Measurements from ENCODE around the gene NLRP6.
A peak's percentile ranks its signal among the peaks of the same experiment; 100 is the strongest.
"Not testable (repeated sequence)": the region's sequence is repeated elsewhere in the genome, so short reads cannot be mapped to it uniquely, and the experiment has no call there.

The NLRP6 gene

DNA sequence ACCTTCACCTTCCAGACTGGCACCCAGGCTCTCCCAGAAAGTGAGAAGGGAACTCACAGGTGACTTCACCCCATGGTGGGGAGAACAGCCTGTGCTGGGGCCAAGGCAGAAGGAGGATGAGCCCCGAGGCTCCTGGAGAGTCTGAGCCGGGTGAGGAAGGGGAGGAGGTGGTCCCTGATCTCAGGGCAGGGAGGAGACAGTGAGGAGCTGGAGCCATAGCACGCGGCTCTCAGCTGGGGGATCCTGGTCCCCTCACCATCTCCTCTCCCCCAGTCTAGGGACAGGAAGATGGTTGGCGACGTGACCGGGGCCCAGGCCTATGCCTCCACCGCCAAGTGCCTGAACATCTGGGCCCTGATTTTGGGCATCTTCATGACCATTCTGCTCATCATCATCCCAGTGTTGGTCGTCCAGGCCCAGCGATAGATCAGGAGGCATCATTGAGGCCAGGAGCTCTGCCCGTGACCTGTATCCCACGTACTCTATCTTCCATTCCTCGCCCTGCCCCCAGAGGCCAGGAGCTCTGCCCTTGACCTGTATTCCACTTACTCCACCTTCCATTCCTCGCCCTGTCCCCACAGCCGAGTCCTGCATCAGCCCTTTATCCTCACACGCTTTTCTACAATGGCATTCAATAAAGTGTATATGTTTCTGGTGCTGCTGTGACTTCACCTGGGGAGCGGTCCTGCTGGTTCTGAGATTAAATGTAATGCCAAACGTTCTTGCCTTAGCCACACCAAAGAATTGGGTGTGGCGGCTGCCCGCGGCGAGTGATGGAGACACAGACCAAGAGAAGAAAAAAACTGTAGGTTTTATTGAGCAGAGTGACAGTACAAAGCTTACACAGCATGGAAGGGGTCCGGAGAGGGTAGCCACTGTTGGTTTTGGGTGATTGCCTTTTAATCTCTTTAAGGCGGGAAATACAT is 30.8 kb downstream of the NLRP6 start:
- DNase-seq (ENCODE audit: low spot score), result not testable (repeated sequence)

DNA sequence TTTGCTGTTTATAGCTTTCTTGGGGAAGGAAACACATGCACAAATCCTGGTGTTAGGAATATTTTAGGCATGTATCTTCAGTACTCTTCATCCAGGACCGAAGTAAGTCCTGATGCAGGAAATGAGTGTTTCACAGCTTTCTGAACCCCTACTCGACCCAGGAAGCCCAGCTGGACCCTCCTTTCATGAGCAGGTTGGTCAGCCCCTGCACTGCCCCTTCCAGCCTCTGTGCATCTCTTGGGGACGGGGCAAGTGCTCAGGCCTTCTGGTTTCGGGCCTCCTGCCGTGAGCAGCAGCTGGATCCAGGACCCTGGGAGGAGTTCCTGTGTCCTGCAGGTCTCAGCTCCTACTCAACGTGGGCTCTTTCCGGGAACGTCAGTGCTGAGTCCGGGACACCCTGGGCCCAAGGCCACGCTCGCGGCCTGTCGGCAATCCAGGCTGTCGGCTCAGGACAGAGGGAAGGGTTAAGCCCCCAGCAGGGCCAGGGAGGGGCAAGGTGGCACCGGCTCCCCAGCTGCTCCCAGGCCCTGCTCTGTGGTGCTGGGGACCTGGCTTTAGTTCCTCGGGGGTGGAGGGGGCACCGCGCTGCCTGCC is 31.9 kb downstream of the NLRP6 start:
- DNase-seq (ENCODE audit: low spot score), result not testable (repeated sequence)

DNA sequence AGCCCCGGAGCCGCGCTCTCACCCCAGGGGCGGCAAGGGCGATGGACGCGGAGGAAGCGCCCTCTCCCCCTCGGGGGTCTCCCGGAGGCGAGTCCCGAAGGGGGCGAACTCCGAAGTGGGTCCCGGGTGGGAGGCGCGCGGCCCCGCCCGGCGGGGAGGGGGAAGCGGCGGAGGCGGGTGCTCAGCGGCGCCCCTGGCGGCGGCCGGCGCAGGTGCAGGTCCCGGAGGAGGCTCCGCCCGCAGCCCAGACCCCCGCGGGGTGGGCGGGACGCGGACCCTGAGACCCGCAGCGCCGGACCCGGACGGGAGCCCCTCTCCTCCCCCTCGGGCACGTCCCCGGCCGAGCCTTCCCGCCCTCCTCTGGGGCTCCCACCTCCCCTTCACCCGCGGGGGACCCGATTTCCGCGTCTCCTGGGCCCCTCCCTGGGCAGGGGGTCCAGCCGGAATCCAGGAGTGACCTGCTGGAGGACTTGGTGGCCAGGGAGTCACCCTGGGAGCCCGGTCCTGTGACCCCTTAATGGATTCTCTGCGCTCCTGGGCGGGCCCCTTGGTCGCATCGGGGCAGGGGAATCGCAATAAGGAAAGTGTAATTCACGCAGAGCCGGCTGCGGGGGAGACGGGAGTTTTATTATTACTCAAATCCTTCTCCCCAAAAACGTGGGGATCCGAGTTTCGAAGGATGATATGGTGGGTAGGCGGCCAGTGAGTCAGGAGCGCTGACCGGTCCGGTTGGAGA is 33.0 kb downstream of the NLRP6 start:
- DNase-seq (ENCODE audit: low spot score), result not testable (repeated sequence)

DNA sequence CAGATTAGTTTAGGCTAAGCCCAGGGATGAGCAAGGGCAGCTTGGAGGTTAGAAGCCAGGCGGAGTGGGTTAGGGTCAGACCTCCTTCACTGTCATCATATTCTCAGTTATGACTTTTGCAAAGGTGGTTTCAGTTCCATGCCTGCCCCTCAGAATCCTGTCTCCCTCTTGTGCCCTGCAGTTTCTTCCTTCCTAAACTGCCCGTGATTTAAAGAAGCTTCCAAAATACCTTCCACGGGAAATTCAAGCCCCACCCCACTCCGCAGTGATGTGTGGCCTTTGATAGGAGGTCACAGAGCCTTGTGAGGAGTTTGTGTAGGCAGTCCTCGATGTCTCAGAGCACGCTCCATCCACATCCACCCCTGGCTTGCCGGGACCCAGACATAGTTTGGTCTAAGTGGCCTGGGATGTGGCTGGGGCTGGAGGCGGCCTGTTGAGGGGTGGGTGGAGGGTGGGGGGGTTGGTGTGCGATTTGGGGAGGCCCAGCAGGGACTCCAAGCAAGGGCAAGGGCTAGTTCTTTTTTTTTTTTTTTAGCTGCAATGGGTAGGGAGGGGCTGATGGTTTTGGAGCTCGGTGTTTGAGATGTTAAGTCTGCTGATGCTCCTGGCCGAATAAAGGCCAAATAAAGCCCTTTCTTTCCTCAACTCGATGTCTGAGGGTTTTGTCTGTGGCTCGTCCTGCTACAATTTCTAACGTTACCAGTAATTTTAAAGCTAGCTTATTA is 34.0 kb downstream of the NLRP6 start:
- DNase-seq (ENCODE audit: low spot score), result no peak

DNA sequence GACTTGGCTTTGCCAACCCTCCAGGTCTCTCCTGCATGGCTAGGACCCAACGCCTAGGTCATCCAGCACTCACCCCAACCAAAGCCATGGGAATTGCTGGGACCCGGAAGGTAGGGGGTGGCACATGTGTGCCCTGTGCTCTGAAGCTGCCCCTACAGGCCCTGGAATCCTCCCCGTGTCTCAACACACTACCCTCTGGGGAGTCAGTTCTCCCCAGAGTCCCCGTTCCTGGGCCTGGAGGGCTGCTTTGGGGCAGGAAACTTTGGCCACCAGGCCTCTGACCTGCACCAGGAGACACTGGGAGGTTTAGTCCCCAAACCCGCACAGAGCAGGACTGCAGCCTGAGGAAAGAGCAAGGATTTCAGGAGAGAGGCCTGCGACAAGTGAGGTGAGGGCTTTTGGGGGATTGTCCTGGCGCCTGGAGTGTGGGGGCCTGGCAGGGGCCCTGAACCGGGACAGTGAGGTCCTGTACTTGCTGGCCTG is 35.1 kb downstream of the NLRP6 start:
- no peak for DNase-seq (ENCODE audit: low spot score)

DNA sequence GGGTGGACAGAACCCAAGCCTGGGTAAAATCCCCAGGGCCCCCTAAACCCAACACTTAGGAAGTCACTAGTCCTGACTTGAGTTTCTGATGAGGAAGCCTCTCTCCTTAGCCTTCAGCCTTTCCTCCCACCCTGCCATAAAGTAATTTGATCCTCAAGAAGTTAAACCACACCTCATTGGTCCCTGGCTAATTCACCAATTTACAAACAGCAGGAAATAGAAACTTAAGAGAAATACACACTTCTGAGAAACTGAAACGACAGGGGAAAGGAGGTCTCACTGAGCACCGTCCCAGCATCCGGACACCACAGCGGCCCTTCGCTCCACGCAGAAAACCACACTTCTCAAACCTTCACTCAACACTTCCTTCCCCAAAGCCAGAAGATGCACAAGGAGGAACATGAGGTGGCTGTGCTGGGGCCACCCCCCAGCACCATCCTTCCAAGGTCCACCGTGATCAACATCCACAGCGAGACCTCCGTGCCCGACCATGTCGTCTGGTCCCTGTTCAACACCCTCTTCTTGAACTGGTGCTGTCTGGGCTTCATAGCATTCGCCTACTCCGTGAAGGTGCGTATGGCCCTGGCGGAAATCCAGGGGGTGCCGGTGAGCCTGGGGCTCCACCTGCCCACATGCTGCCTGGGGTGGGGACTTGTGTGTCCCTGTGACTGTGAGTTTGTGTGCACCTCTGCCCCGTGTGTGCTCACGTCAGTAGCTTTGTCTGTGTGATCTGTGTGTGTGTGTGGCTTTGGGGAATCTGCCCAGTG is 35.8 kb downstream of the NLRP6 start, which contains the start of gene IFITM1:
Gene IFITM1, plus strand, starts transcription at position 254 of the 767 bp plus-strand sequence. Its CDS starts 131 bp downstream, at position 385.
- peak; percentile 91 for DNase-seq (ENCODE audit: low spot score)

DNA sequence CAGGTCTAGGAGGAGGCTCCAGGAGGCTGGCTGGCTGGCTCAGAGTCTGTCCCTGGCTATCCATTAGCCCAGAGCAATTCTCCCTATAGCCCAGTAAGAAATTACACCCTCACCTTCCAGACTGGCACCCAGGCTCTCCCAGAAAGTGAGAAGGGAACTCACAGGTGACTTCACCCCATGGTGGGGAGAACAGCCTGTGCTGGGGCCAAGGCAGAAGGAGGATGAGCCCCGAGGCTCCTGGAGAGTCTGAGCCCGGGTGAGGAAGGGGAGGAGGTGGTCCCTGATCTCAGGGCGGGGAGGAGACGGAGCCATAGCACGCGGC is 36.3 kb downstream of the NLRP6 start:
- DNase-seq (ENCODE audit: low spot score), result not testable (repeated sequence)

DNA sequence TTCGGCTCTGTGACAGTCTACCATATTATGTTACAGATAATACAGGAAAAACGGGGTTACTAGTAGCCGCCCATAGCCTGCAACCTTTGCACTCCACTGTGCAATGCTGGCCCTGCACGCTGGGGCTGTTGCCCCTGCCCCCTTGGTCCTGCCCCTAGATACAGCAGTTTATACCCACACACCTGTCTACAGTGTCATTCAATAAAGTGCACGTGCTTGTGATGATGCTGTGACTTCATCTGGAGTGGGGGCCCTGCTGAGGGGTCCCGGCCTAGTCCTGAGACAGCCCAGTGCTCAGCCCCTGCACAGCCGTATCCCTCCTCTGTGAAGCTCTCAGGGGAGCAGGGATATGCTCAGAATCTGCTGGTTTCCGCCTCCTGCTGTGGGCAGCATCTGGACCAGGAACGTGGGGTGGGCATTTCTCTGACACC is 36.9 kb downstream of the NLRP6 start:
- DNase-seq (ENCODE audit: low spot score), result no peak

DNA sequence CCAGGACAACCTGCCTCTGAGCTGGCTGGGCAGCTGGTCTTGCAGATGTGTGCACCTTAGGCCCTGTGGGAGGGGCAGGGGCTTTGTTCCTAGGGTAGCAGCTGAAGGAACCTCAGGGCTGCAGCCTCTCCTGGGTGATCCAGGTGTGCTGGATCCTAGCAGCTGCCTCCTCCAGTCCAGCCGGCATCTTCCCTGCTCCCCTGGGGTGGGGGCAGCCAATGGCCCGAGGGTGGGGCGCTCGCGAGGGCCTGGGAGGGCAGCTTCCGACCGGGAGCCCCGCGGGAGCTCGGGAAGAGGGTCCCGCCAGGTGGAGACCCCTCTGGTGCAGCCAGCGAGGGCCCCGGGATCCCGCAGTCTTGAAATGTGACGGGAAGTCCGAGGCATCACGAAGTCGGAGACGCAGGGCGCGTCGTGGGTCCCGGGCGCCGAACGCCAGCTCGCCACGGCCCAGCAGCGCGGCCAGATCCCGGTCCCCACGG is 37.3 kb downstream of the NLRP6 start:
- no peak for DNase-seq (ENCODE audit: low spot score)

DNA sequence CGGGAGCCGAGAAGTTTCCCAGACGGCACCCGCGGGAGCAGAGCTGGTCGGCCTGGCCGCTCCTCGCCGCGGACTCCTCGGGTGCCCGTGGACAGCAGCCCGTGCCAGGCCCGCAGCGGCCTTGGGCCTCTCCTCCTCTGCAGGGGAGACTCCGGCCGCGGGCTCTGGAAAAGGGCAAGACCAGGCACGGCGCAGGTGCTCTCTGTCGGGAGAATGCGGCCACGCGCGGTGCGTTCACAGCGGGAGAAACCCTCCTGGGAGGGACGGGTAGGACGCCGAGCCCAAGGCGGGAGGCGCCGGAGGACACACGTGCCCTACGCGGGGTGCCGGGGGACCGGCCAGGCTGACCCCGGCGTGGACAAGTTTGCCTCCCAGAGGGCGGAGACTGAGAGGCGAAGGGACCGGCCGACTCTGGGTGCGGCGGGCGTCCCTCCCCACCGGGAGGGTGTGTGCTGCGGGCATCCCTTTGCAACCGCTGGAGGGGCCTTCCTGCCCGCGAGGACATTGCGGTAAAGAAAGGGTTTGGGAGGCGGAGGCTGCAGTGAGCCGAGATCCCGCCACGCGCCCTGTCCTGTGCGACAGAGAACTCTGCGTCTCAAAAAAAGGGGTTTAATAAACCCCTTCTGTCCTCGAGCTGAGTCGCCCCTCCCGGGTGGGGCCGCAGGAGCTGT is 38.0 kb downstream of the NLRP6 start:
- DNase-seq (ENCODE audit: low spot score), result no peak

DNA sequence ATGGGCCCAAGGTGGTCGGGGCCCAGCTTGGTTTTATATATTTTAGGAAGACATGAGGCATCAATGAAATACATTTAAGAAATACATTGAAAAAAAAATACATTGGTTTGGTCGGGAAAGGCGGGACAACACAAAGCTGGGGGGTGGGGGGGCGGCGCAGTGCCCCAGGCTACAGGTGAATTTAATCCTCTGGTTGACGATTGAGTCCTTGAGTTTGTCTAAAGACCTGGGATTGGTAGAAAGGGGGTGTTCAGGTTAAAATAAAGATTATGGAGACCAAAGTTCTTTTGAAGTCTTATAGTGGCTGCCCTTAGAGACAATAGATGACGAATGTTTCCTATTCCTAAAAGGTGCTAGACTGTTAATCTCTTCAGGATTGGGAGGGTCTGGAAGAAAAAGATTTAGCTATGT is 38.7 kb downstream of the NLRP6 start:
- DNase-seq (ENCODE audit: low spot score), result no peak

DNA sequence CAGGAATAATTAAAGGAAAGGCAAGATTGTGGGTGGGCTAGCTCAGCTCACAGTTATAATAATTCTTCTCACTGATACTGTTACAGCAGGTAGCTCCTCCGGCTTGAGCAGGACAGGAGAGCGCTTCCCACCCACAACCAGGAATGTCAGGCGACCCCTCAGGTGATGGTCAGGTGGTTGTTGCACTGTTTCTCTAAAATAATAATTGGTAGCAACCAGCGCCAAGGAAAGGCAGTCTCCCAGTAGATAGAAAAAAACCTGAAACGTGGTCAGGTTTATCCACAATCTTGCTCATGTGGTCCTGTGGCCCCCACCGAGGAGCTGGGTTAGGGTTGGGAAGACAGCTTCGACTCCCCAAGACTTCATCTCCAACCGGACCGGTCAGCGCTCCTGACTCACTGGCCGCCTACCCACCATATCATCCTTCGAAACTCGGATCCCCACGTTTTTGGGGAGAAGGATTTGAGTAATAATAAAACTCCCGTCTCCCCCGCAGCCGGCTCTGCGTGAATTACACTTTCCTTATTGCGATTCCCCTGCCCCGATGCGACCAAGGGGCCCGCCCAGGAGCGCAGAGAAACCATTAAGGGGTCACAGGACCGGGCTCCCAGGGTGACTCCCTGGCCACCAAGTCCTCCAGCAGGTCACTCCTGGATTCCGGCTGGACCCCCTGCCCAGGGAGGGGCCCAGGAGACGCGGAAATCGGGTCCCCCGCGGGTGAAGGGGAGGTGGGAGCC is 39.6 kb downstream of the NLRP6 start:
- DNase-seq (ENCODE audit: low spot score), result not testable (repeated sequence)

DNA sequence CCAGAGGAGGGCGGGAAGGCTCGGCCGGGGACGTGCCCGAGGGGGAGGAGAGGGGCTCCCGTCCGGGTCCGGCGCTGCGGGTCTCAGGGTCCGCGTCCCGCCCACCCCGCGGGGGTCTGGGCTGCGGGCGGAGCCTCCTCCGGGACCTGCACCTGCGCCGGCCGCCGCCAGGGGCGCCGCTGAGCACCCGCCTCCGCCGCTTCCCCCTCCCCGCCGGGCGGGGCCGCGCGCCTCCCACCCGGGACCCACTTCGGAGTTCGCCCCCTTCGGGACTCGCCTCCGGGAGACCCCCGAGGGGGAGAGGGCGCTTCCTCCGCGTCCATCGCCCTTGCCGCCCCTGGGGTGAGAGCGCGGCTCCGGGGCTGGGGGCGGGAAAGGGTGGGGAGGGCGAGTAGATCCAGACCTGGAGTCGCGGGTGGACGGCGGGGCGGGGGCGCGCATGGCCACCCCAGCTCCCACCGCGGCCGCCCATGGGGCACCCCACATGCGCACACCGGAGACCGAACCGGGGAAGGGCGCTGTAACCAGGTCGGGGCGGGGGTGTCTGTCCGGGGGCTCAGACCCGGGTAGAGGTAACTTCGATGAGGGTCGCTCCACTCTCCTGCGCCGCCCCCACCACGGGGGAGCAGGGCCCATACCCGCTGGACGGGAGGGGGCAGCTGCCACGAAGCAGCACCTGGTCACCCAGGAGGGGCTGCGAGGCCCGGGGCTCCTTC is 40.4 kb downstream of the NLRP6 start:
- not testable (repeated sequence) for DNase-seq (ENCODE audit: low spot score)

DNA sequence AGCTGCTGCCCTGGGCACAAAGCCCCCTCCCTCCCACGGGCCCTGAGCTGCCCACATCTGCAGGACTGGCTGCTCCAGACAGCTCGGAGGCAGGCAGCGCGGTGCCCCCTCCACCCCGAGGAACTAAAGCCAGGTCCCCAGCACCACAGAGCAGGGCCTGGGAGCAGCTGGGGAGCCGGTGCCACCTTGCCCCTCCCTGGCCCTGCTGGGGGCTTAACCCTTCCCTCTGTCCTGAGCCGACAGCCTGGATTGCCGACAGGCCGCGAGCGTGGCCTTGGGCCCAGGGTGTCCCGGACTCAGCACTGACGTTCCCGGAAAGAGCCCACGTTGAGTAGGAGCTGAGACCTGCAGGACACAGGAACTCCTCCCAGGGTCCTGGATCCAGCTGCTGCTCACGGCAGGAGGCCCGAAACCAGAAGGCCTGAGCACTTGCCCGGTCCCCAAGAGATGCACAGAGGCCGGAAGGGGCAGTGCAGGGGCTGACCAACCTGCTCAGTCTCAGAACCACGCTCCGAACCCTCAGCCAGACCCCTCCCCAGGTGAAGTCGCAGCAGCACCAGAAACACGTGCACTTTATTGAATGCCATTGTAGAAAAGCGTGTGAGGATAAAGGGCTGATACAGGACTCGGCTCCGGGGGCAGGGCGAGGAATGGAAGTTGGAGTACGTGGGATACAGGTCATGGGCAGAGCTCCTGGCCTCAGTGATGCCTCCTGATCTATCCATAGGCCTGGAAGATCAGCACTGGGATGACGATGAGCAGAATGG is 41.1 kb downstream of the NLRP6 start:
- DNase-seq (ENCODE audit: low spot score), result not testable (repeated sequence)

DNA sequence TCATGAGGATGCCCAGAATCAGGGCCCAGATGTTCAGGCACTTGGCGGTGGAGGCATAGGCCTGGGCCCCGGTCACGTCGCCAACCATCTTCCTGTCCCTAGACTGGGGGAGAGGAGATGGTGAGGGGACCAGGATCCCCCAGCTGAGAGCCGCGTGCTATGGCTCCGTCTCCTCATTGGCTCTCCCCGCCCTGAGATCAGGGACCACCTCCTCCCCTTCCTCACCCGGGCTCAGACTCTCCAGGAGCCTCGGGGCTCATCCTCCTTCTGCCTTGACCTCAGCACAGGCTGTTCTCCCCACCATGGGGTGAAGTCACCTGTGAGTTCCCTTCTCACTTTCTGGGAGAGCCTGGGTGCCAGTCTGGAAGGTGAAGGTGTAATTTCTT is 41.7 kb downstream of the NLRP6 start:
- not testable (repeated sequence) for DNase-seq (ENCODE audit: low spot score)

DNA sequence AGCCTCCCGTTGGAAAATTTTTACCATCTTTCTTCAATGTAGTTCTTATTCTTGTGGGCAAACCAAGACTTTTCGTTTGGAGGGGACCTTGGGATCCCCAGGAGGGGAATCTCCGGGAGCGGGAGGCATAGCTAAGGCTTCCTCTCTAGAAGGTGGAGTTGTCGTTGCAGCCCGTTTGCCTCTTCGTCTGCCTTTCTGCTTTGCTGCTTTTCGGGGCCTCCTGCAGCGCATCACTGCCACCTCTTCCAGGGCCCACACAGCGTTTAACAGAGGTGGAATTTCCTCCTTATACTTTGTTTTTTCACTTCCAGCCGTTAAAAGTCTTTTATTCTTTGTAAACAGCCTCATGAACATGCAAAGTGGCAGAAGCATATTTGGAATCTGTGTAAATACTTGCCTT is 45.9 kb downstream of the NLRP6 start:
- DNase-seq (ENCODE audit: low spot score), result no peak

DNA sequence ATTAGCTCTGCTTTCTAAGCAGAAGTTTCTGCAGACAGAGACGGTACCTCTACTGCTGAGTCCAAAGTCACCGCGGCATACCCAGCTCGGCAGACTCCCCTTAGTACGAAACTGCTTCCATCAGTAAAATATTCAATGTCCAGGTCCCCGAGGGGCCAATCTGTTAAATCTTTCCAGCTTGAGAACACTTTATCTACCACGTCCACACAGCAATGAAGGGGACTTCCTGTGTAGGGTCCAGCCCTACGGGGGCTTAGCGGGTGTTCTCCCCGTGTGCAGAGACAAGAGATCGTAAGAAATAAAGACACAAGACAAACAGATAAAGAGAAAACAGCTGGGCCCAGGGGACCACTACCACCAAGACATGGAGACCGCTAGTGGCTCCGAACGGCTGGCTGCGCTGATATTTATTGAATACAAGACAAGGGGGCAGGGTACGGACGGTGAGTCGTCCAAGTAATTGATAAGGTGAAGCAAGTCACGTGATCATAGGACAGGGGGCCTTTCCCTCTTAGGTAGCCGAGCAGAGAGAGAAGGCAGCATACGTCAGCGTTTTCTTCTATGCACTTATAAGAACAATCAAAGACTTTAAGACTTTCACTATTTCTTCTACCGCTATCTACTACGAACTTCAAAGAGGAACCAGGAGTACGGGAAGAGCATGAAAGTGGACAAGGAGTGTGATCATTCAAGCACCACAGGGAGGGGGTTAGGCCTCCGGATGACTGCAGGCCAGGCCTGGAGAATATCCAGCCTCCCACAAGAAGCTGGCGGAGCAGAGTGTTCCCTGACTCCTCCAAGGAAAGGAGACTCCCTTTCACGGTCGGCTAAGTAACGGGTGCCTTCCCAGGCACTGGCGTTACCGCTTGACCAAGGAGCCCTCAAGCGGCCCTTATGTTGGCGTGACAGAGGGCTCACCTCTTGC is 46.6 kb downstream of the NLRP6 start:
- DNase-seq (ENCODE audit: low spot score), result not testable (repeated sequence)
